Lower leg skin (tissue), 3 donors: Measurements from ENCODE around the gene CYTH2.

Source experiments
- POLR2A ChIP-seq, 2 donors: fragments of 450-650 bp; IDR thresholded peaks; one replicate each; pipeline ENCODE4 v1.6.1; 2016 to 2017; ENCODE audit warnings: antibody characterized with exemption in 2 of 2, mild to moderate bottlenecking in 1 of 2, moderate library complexity in 1 of 2
- TF ChIP-seq, protein P1 (sequence below), 3 donors: fragments of 450-650 bp; IDR thresholded peaks; one replicate each; pipeline ENCODE4 v1.5.1; 2016; ENCODE audit warnings: antibody characterized with exemption in 3 of 3, mild to moderate bottlenecking in 3 of 3, moderate library complexity in 2 of 3

- TF ChIP-seq, protein P1, sequence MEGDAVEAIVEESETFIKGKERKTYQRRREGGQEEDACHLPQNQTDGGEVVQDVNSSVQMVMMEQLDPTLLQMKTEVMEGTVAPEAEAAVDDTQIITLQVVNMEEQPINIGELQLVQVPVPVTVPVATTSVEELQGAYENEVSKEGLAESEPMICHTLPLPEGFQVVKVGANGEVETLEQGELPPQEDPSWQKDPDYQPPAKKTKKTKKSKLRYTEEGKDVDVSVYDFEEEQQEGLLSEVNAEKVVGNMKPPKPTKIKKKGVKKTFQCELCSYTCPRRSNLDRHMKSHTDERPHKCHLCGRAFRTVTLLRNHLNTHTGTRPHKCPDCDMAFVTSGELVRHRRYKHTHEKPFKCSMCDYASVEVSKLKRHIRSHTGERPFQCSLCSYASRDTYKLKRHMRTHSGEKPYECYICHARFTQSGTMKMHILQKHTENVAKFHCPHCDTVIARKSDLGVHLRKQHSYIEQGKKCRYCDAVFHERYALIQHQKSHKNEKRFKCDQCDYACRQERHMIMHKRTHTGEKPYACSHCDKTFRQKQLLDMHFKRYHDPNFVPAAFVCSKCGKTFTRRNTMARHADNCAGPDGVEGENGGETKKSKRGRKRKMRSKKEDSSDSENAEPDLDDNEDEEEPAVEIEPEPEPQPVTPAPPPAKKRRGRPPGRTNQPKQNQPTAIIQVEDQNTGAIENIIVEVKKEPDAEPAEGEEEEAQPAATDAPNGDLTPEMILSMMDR (IDR thresholded peaks at IDR 0.05), result no peak
- no peak for TF ChIP-seq POLR2A (IDR thresholded peaks at IDR 0.05)
These were observed 42.8 kb downstream of the CYTH2 start, which contains the start of gene LMTK3 for GRCh38 chr19:48511800-48512503.
